HCT116 (cell line): Measurements from ENCODE around the gene R3HDM1. TPM values are rescaled to one million over a fixed set of nuclear protein-coding genes. Genes with fewer than 3 reads are reported as not detected.
"Not testable (repeated sequence)": the region's sequence is repeated elsewhere in the genome, so short reads cannot be mapped to it uniquely, and the experiment has no call there.

ENCODE experiments used
- ATAC-seq: fragments of 200-7000 bp; cut with Tn5 transposase; 2 replicates; pipeline ENCODE4 v1.9.1; 2020; ENCODE audit warnings: mild to moderate bottlenecking, moderate library complexity
- BruUV-seq: library from RNA; stranded (reverse); fragments of 400-500 nt; replicated peaks from 2 replicates; lab custom pipeline; 2021; lab: Mats Ljungman, UMichigan
- CTCF ChIA-PET: fragments of 300-600 bp; sonication (Branson Sonifier 250); formaldehyde crosslinking; loops from one replicate; lab custom pipeline; 2021; ENCODE audit warnings: antibody characterized with exemption; lab: Charles Lee
- POLR2A ChIA-PET: fragments of 300-600, 350-600 bp; sonication (Branson Sonifier 250); formaldehyde crosslinking; loops from one replicate; lab custom pipeline; 2021; ENCODE audit warnings: antibody characterized with exemption; lab: Charles Lee
- RAD21 ChIA-PET, 2 experiments: fragments of 300-600 bp; sonication (Branson Sonifier 250); formaldehyde crosslinking; loops; one replicate each; lab custom pipeline; 2023; ENCODE audit warnings: low total read pairs in 2 of 2; ENCODE audit not compliant: uncharacterized antibody in 2 of 2, unreplicated experiment in 2 of 2, low non-redundant PET in 1 of 2; lab: Charles Lee
- DNase-seq: peaks from one replicate; pipeline ENCODE4 v3.0.0-alpha.2; 2010; ENCODE audit warnings: low read depth, low spot score
- H2AFZ ChIP-seq: fragments of 200-600 bp; shearing (Covaris generic), sonication (generic); 2 replicates; pipeline ENCODE4 v1.6.1; 2017; ENCODE audit warnings: low read depth, mixed run types, mixed read lengths, antibody characterized with exemption, low read length; ENCODE audit not compliant: poor library complexity, severe bottlenecking
- H3K27ac ChIP-seq: 2 replicates; pipeline ENCODE4 v1.5.1; 2012; ENCODE audit warnings: low read depth, low read length
- H3K27me3 ChIP-seq: fragments of 200-600 bp; sonication (generic); 2 replicates; pipeline ENCODE4 v1.6.1; 2016; ENCODE audit warnings: mixed run types, low read length, mixed read lengths; ENCODE audit not compliant: insufficient read depth
- H3K36me3 ChIP-seq, 2 experiments: fragments of 200-500 bp in 1 of 2; fragments of 200-600 bp in 1 of 2; sonication (Bioruptor generic) in 1 of 2; sonication (generic) in 1 of 2; 2 replicates each; pipeline versions ENCODE4 v1.5.1 to v1.6.1; 2014 to 2016; ENCODE audit warnings: low read length in 2 of 2, inconsistent platforms in 1 of 2, mixed read lengths in 1 of 2, mixed run types in 1 of 2; ENCODE audit not compliant: insufficient read depth in 2 of 2, control insufficient read depth in 1 of 2
- H3K4me1 ChIP-seq, 2 experiments: fragments of 200-600 bp in 1 of 2; sonication (generic) in 1 of 2; 2 replicates each; pipeline versions ENCODE4 v1.5.1 to v1.6.1; 2012 to 2017; ENCODE audit warnings: low read length in 2 of 2, inconsistent platforms in 1 of 2, mild to moderate bottlenecking in 1 of 2, mixed read lengths in 1 of 2, mixed run types in 1 of 2, moderate library complexity in 1 of 2; ENCODE audit not compliant: insufficient read depth in 2 of 2, control insufficient read depth in 1 of 2
- H3K4me2 ChIP-seq: fragments of 200-600 bp; sonication (generic); 2 replicates; pipeline ENCODE4 v1.6.1; 2017; ENCODE audit warnings: mixed run types, low read length, mixed read lengths
- H3K4me3 ChIP-seq, 2 experiments: fragments of 200-600 bp in 1 of 2; sonication (generic) in 1 of 2; replicated peaks in 1 of 2; 2 replicates each; pipeline ENCODE4 v1.5.1; 2011 to 2016; ENCODE audit warnings: low read length in 2 of 2, control low read depth in 1 of 2, low read depth in 1 of 2, mild to moderate bottlenecking in 1 of 2, mixed read lengths in 1 of 2, mixed run types in 1 of 2
- H3K79me2 ChIP-seq: fragments of 200-600 bp; sonication (generic); 2 replicates; pipeline ENCODE4 v1.6.1; 2017; ENCODE audit warnings: mild to moderate bottlenecking, mixed run types, low read length, moderate library complexity, mixed read lengths; ENCODE audit not compliant: insufficient read depth
- H3K9ac ChIP-seq: fragments of 200-600 bp; sonication (generic); 2 replicates; pipeline ENCODE4 v1.6.1; 2016; ENCODE audit warnings: low read length, mixed read lengths
- H3K9me2 ChIP-seq: fragments of 200-600 bp; sonication (generic), shearing (Covaris generic); 2 replicates; pipeline ENCODE4 v1.6.1; 2017; ENCODE audit warnings: mixed run types, mild to moderate bottlenecking, moderate library complexity; ENCODE audit not compliant: insufficient read depth
- H3K9me3 ChIP-seq, 2 experiments: fragments of 200-500 bp in 1 of 2; fragments of 200-600 bp in 1 of 2; sonication (Bioruptor generic) in 1 of 2; sonication (generic) in 1 of 2; 2 replicates each; pipeline ENCODE4 v1.6.1; 2014 to 2017; ENCODE audit warnings: low read length in 2 of 2, mixed read lengths in 2 of 2, inconsistent platforms in 1 of 2, low read depth in 1 of 2, mild to moderate bottlenecking in 1 of 2, mixed run types in 1 of 2, moderate library complexity in 1 of 2; ENCODE audit not compliant: control insufficient read depth in 1 of 2, insufficient read depth in 1 of 2
- H4K20me1 ChIP-seq: fragments of 200-600 bp; sonication (generic), shearing (Covaris generic); 2 replicates; pipeline ENCODE4 v1.6.1; 2017; ENCODE audit warnings: mixed run types, mild to moderate bottlenecking, moderate library complexity; ENCODE audit not compliant: insufficient read depth
- CBX3 ChIP-seq: IDR thresholded peaks from 2 replicates; pipeline ENCODE4 v1.6.1; 2012; ENCODE audit warnings: low read depth
- CEBPB ChIP-seq: IDR thresholded peaks from 2 replicates; pipeline ENCODE4 v1.6.1; 2012; ENCODE audit warnings: low read depth
- CTCF ChIP-seq, 3 experiments: fragments of 200-600 bp in 1 of 3; sonication (generic) in 1 of 3; IDR thresholded peaks in 2 of 3; conservative IDR thresholded peaks in 1 of 3; 2 replicates each; pipeline ENCODE4 v1.5.1; 2012 to 2017; ENCODE audit warnings: low read depth in 2 of 3, low read length in 2 of 3, antibody characterized with exemption in 1 of 3, borderline replicate concordance in 1 of 3, control low read depth in 1 of 3, mild to moderate bottlenecking in 1 of 3, mixed read lengths in 1 of 3, mixed run types in 1 of 3, moderate library complexity in 1 of 3; ENCODE audit not compliant: insufficient read depth in 1 of 3
- ELF1 ChIP-seq: IDR thresholded peaks from 2 replicates; pipeline ENCODE4 v1.6.1; 2012; ENCODE audit warnings: low read depth, borderline replicate concordance
- EZH2 ChIP-seq: fragments of 200-600 bp; sonication (generic); IDR thresholded peaks from 2 replicates; pipeline ENCODE4 v1.6.1; 2017; ENCODE audit warnings: antibody characterized with exemption, mixed run types
- EZH2phosphoT487 ChIP-seq: fragments of 200-600 bp; IDR thresholded peaks from 2 replicates; pipeline ENCODE4 v1.6.1; 2018; ENCODE audit warnings: antibody characterized with exemption, borderline replicate concordance
- FOSL1 ChIP-seq: IDR thresholded peaks from 2 replicates; pipeline ENCODE4 v1.6.1; 2012; ENCODE audit warnings: low read depth
- JUND ChIP-seq: IDR thresholded peaks from 2 replicates; pipeline ENCODE4 v1.6.1; 2012
- MAX ChIP-seq: IDR thresholded peaks from 2 replicates; pipeline ENCODE4 v1.6.1; 2012
- REST ChIP-seq: IDR thresholded peaks from 2 replicates; pipeline ENCODE4 v1.6.1; 2012; ENCODE audit warnings: low read depth
- SIN3A ChIP-seq: IDR thresholded peaks from 2 replicates; pipeline ENCODE4 v1.6.1; 2012; ENCODE audit warnings: low read depth
- SRF ChIP-seq: IDR thresholded peaks from 2 replicates; pipeline ENCODE4 v1.6.1; 2012; ENCODE audit warnings: low read depth
- YY1 ChIP-seq: IDR thresholded peaks from 2 replicates; pipeline ENCODE4 v1.6.1; 2011; ENCODE audit warnings: low read length, low read depth, moderate library complexity, mild to moderate bottlenecking; ENCODE audit not compliant: insufficient replicate concordance; ENCODE audit errors: extremely low read depth
- intact Hi-C: fragments of 100-400 bp; cut with micrococcal nuclease; formaldehyde crosslinking; loops from 2 replicates; pipeline ENCODE4 v1.10.0; 2022
- total RNA-seq: library from RNA; stranded (reverse); gene quantifications from one replicate; pipeline ENCODE4 v1.2.1, GENCODE V29; 2021; ENCODE audit not compliant: unreplicated experiment
- TF ChIP-seq, protein P1 (sequence below): IDR thresholded peaks from 2 replicates; pipeline ENCODE4 v1.6.1; 2011; ENCODE audit warnings: mild to moderate bottlenecking, low read length, moderate library complexity; ENCODE audit not compliant: insufficient replicate concordance; ENCODE audit errors: extremely low read depth

Gene R3HDM1
- total RNA-seq, 1 experiment from 2014 or later: 43.1 TPM

- H3K36me3 ChIP-seq, H2AFZ ChIP-seq, RAD21 ChIA-PET, H3K9me2 ChIP-seq, DNase-seq, H3K27ac ChIP-seq, POLR2A ChIA-PET, BruUV-seq, H3K4me2 ChIP-seq, H3K9ac ChIP-seq, H3K4me3 ChIP-seq, intact Hi-C loops, H3K27me3 ChIP-seq, H3K79me2 ChIP-seq, H3K4me1 ChIP-seq, H4K20me1 ChIP-seq, ATAC-seq, H3K9me3 ChIP-seq, CTCF ChIA-PET: not testable (repeated sequence)
Measured at GRCh38 chr2:135630034-135630433, 98.8 kb downstream of the R3HDM1 start.

DNA sequence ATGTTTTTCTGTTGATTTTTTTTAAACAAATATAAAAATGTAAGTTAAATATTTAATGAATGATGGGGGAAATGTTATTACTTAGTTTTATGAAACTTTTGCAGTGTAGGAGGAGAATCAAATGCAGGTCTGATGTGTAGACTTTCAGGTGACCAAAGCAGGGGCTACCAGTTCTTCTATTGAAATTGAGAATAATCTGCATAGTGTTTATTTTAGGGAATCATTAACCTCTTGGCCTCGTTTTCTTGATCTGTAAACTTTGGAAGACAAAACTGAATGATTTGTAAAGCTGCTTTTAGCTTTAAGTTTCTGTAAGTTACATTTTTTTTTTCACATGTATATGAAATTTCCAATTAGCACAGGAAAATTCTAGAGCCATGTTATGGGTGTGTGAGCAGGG is 99.2 kb downstream of the R3HDM1 start:
- Histone ChIP-seq H3K9me2 (no peaks in the 10 kb centered on the region), H3K4me1 (no peaks in the 10 kb centered on the region), H3K36me3 (peaks cover 0 to 3% of the 10 kb centered on the region in 2 experiments; a peak in 1 of 4 replicates), H4K20me1 (no peaks in the 10 kb centered on the region), H3K9me3 (no peaks in the 10 kb centered on the region), H3K27me3 (no peaks in the 10 kb centered on the region), H3K4me2 (no peak overlapping the region), H3K9ac (no peak overlapping the region), H3K27ac (no peak overlapping the region), H2AFZ (no peak overlapping the region), H3K4me3 (no peak overlapping the region), H3K79me2 (no peaks in the 10 kb centered on the region)
- no TSS peak for BruUV-seq
- ATAC-seq: no peak
- no peak for DNase-seq
- ChIA-PET POLR2A (no interaction called here), RAD21 (no interaction called here), CTCF (no interaction called here)
- intact Hi-C loops: no loop called here
- TF ChIP-seq JUND (no peak), CEBPB (no peak), CTCF (IDR thresholded peaks at IDR 0.05 in 2 of 3, conservative IDR thresholded peaks at IDR 0.05 in 1 of 3; ENCODE audit: borderline replicate concordance in 1 of 3, insufficient read depth in 1 of 3, low read depth in 2 of 3, low read length in 2 of 3) (no peak), SIN3A (no peak), CBX3 (no peak), YY1 (no peak), MAX (no peak), EZH2phosphoT487 (no peak), SRF (no peak), ELF1 (no peak), EZH2 (no peak), REST (no peak), FOSL1 (no peak)
- TF ChIP-seq, protein P1, sequence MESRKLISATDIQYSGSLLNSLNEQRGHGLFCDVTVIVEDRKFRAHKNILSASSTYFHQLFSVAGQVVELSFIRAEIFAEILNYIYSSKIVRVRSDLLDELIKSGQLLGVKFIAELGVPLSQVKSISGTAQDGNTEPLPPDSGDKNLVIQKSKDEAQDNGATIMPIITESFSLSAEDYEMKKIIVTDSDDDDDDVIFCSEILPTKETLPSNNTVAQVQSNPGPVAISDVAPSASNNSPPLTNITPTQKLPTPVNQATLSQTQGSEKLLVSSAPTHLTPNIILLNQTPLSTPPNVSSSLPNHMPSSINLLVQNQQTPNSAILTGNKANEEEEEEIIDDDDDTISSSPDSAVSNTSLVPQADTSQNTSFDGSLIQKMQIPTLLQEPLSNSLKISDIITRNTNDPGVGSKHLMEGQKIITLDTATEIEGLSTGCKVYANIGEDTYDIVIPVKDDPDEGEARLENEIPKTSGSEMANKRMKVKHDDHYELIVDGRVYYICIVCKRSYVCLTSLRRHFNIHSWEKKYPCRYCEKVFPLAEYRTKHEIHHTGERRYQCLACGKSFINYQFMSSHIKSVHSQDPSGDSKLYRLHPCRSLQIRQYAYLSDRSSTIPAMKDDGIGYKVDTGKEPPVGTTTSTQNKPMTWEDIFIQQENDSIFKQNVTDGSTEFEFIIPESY: no peak
